CD4-positive, alpha-beta T cell treated with Interferon gamma for 1 hour (primary cell): ENCODE data around the gene IRF2.
"Not testable (repeated sequence)": the region's sequence is repeated elsewhere in the genome, so short reads cannot be mapped to it uniquely, and the experiment has no call there.

ENCODE experiments used
- DNase-seq: peaks from one replicate; pipeline ENCODE4 v3.0.0-alpha.2; 2020

The IRF2 gene

DNA sequence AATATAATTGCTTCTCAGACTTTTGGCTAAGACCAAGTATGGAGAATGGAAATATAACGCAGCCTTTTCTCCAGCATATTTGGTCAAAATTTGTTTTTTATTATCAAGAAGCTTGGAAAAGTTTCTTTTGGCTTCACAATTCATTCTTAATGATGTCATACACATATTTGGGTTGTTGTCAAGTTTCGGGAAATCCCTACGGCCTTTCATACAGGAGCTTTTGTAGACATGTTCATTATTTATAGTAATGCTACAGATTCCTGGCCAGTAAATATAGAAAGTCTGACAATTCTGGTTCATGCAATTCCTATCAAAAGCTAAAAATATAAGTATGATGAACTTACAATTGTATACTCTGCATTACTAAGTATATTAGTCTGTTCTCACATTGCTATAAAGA lies 112.9 kb downstream of the IRF2 start:
- no peak for DNase-seq

DNA sequence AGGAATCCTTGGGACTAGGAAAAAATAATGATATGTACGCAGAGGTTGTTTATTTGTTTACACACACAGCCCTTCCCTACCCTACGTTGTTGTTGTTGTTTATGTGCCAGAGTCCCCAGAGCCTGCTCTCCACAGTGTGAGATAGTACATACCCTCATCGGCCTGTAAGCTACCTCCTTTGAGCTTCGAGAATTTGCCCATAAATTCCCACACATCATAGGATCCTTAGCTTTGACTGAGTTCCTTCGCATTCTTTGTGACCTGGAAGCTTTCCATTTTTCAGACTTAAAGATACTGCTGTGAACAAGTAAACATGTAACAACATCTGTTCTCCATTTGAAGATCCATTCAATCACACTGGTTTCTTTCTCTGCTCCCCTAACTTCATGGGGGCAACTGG lies 114.5 kb downstream of the IRF2 start:
- no peak for DNase-seq

DNA sequence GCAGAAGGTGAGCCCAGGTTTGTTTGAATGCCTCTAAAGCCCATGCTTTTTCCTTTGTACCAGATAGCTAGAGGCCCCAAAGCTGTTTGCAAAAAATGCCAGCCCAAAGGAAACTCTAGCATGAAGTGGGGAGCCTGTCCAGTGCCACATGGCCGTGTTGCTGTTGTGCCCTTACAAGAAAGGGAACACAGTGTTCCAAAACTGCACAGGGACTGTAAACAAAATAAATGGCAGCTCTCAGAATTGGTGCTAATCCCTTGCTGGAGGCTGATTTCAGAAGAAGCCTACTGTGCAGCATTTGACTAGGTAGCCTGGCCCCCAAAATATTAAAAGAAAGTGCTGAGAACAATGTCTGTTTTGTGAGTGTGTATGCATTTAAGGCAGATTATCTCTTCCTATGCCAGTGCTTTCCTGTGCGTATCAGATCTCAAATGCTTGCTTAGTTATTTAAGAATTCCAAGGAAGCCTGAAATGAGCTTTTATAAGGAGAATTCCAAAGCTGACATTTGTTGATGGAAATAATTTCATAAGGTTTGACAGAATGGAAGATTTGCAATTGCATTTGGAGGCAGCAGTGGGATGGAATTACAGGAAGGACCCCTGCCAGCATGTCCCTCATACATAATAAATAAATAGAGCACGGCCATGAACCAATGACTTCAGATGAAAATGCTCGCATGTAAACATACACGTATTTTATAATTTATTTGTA lies 115.7 kb downstream of the IRF2 start:
- DNase-seq: no peak

DNA sequence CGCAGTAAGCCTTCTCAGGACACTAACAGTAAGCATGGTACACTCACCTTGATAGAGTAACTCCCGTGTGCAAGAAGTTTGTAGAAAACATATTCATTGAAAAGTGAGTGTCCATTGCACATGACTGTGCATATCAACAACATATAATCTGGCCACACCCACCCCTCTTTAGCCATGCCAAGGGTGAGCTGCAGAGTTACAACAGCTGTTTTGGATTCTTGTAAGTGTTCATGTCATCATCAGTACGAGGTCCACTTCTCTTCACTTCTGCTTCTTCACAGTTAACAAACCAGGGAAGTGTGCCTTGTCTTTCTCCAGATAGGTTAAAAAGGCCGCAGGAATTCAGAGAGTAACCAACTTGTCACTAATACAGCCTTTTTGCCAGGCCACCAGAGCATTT lies 116.6 kb downstream of the IRF2 start:
- DNase-seq: no peak

DNA sequence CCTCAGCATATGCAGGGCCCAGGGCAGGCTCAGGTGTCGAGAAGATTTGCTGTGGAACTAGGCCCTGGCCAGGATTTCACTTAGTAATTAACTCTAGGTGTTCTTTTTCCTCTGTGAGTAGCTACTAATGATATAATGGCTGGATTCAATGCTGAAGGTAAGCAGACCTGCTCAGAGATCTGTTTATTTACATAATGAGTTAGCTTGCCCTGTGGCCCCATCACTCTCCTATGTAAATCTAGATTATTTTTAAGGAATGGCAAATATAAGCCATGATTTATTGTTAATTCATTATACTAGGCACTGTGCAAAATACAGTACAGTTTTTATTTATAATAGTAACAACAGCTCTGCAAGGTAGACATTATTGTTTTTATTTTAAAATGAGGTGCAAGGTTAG lies 117.2 kb downstream of the IRF2 start:
- DNase-seq: no peak

DNA sequence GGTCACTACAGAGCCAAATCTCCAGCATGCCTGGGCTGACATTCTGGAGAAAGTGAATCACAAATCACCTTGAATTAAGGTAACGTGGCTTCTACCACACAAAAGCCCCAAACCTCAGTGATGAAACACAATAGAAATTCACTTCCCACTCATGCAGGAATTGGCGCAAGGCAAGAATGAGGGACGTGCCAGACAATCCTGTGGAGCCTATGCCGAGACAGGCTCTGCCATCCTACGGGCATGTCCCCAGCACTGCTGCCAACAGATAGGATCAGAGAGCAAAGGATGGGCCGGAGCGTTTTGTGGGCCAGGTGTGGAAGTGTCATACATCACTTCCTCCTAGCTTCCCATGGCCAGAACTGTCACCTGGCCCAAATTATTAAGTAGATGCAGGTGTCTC lies 118.0 kb downstream of the IRF2 start:
- no peak for DNase-seq

DNA sequence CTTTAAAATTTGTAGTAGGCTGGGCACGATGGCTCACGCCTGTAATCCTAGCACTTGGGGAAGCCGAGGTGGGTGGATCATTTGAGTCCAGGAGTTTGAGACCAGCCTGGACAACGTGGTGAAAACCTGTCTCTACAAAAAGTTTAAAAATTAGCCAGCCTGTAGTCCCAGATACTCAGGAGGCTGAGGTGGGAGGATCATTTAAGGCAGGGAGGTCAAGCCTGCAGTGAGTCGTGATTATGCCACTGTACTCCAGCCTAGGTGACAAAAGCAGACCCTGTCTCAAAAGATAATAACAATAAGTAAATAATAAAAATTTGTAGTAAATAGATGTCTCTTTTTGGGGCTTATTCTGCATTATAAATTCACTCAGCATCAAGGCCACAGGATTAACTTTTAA lies 118.5 kb downstream of the IRF2 start:
- DNase-seq: no peak

DNA sequence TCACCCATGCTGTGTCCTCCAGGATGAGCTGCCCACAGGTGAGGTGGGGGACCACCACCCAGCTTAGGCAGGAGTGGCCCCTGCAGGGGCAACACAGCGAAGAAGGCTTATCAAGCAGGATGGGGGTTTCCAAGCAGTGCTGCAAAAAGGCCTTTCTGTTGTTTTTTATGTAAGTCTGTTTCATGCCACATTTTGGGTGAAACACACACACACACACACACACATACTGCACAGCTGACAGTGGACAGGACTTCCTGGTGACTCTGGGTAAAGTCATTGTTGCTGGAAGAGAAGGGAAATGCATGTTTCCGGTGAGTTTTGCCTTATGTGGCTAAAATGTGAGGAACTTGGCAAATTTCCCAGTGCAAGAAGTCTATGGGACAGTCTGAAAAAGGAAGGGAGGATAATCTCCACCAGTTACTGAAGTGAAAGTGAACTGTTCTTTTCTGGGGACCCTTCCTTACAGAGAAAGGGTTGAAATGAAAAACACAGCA lies 119.2 kb downstream of the IRF2 start:
- peak; percentile 64 for DNase-seq

DNA sequence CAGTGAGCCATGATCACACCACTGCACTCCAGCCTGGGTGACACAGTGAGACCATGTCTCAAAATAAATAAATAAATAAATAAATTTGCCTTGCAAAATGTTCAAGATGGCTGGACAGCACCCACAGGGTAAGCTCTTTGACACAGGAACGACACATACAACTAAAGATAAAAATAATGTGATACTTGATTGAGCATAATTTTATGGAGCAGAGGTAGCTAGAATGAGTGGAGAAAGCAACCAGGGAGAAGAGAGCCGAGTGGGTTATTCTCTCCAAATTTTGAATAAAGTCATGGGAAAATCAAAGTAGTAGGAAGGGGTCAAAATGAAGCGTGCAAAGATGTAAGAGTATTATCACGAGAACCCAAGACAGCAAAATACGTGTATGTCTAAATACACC lies 121.5 kb downstream of the IRF2 start:
- DNase-seq: no peak

DNA sequence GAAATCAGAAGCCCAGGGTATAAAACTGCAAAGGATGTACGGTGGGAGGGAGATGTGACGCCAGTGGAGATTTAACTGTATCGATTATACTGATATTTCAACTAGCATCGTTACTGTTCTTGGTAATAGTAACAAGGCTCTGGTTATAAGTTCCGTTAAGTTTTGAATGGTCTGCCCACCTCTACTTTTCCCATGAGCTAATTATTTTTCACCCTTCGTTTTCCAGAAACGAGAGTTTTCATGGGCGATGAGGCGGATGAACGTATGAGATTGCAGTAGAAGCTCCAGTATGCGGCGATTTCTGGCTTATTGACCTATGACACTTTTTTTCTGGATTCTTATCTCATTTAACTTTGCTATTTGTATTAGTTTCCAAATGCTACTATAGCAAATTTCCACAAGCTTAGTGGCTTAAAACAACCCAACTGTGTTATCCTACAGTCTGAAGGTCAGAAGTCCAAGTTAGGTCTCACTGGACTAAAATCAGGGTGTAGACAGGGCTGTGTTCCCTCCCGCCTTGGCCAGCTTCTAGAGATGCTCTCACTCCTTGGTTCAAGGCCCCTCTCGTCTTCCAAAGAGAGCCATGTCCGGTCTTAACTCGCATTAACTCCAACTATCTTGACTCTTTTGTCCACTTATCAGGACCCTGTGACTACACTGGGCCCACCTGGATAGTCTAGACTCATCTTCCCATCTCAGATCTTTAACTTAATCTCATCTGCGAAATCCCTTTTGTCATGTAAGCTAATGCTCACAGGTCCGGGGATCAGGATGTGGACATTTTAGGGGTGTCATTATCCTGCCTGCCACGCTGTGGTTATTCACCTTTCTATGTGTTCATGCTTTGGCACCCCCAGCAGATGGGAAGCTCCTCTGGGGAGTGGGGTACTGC lies 122.5 kb downstream of the IRF2 start:
- DNase-seq: no peak

DNA sequence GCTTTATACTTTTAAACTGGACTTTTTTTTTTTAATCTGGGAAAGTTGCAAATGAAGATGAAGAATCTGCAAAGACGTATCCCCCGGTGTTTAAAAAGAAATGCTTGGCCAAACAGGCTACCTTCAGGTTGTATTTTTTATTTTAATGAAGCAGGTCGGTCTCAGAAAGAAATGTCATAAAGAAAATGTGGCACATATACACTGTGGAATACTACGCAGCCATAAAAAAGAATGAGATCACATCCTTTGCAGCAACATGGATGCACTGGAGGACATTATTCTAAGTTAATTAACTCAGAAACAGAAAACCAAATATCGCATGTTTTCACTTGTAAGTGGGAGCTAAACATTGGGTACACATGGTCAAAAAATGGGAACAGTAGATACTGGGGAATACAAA lies 123.4 kb downstream of the IRF2 start:
- DNase-seq: no peak

DNA sequence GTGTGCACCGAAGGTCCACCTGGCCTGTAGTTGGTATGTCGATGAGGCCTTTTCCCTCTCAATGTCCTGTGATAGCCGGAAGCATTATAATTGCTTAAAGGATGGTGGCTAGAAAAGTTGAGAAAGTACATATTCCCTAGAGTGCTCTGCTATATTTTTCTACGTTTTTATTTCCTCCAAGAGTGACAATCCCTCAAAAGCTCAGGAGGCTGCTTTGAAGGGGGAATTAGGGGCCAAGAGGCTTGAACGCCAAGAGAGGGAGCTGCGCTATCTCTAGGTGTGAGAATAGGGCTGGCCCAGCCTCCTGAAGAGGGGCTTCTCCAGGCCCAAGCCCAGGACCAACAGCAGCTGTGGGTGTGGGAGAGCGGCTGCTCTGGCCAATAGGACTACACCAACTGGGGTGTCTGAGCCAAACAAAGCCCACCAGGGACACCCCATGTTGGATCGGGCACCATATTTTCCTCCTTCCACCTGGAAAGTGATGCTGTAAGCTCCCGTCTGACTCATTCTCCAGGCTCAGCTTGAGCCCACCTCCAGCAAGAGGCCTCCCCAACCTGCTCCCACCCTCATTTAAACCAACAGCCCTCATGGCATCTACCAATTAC lies 124.0 kb downstream of the IRF2 start:
- no peak for DNase-seq

DNA sequence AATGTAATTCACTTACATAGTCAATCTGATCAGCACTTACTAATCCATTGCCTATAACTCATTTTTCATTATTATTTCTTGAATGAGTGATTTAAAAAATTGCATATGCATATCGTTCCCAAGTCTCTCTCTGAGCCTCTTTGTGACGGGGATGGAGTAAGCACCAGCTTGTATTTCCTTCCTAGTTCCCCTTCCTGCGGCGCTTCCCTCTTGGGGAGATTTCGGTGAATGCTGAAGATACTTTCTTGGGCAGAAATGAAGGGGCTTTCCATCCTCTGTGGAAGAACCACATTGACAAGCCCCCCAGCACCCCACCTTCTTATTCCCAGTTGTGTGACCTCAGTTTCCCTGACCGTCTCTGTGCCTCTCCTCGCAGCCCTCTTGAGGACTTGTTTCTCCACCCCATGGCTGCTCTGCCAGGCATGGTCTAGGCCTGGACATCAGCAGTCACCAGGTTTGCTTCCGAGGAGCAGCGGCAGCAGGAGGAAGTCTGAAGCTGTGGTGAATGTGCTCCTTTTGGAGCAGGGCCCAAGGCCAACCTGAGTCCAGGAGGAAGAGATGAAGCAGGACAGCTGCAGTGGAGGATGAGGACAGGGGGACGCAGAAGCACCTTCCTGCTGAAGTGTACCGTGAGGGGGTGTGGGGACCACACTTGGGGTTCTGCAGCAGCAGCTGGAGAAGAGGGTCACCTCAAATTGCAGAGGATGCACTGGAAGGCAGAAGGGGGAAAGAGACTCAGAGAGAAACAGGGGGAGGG lies 124.9 kb downstream of the IRF2 start:
- no peak for DNase-seq

DNA sequence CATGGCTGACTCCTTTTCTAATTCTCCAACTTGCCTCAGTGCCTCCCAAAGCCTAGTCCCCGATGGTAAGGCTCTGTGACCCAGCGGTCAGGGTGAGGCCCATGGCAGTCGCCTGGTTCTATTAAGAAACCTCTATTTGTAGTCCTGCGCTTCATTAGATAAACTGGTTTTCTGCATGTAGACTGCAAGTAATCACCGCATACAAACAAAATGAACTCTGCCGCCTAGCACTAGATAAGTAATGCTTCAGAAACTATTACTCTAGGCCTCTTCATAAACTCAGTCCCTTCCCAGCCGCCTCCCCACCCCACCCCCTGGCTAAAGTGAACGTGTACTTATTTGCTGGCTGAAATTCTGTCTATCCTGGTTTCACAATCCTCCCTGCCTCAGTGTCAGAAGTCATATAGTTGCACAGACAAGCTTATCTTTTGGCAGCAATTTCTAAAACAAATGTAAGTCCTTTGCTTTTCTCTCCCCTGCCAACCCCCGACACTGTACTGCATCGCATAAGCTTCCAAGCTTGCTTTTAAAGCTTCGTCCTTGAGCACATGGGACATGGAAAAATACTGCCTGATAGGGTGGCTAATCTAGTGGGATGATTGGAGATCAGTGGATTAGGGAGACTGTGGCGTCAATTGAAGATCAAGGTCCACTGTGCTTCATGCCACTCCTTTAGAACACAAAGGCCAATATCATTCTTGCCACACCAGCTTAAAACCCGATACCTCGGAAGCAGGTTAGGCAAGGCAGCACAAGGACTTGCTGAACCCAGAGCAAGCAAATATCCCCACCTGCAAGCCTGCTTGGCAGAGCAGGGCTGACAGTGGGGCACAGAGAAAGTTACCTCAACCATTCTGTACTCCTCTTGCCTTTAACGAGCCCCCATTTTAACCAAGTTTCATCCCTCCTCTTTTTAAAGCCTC lies 125.8 kb downstream of the IRF2 start:
- DNase-seq: no peak

DNA sequence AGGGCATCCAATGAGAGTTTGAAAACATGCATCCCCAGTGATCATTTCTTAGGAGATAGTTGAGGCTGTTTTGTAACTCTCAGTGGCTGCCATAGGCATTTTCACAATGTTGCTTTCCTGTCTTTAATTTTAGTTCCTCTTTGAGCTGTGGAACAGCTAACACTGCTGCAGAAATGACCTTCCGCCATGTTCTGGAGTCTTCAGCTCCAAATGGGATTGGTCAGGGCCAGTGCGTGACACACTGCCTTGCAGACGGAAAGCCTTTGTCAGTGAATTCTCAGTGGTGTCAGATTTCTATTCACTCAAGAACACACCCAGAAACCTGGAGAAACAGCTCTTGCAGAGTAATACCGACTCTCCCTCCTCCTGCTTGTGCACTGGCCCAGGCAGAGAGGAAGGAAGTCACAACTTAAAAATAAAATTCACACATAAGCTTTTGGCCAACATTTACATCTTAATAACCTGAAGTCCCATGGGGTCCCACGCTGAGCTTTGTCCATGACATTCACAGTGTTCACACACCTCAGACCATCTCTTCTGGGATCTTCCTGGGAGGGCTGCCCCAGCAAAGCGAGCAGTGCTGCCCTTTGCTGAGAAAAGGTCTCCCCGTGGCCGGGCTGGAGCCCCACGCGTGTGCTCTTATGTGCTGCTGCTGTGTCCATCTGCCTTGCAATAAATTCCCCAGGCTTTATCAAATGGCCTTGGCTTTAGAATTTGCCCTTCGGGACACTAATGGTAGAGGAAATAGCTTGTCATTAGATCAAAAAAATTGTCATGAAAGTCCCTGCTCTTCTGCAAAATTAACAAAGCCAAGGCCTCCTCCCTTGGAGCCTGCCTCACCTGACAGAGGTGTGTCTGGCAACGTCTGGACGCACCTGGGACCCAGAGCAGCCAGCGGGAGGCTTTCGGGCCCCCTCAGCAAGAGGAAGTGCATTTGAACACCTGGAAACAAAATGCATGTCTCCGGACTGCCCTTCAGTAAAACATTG lies 126.8 kb downstream of the IRF2 start:
- DNase-seq: peak; percentile 70

DNA sequence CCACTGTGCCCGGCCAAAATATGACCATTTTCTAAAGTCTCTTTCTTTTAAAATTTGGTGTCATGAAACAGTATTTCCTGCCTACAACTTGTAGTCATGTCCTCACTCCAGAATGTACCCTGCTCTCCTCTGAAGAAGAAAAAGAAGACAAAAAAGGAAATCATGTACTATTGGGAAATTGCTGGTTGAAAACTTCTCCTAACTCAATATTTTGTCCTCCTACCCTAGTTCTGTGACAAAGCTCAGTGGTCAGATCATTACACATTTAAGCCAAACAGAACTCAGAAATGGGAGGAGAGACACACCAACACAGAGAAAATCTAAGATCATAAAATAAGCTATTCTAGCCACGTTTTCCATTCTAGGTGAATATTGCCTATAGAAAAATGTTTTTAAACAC lies 127.7 kb downstream of the IRF2 start:
- DNase-seq: no peak

DNA sequence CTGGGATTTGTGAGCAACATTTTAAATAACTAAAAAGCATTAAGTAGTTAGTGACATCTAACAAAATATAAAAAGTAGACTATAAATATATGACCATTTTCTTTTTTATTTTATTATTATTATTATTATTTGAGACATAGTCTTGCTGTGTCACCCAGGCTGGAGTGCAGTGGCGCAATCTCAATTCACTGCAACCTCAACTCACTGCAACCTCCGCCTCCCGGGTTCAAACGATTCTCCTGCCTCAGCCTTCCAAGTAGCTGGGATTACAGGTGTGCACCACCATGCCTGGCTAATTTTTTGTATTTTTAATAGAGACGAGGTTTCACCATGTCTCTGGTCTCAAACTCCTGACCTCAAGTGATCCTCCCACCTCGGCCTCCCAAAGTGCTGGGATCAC lies 128.1 kb downstream of the IRF2 start:
- DNase-seq: not testable (repeated sequence)

DNA sequence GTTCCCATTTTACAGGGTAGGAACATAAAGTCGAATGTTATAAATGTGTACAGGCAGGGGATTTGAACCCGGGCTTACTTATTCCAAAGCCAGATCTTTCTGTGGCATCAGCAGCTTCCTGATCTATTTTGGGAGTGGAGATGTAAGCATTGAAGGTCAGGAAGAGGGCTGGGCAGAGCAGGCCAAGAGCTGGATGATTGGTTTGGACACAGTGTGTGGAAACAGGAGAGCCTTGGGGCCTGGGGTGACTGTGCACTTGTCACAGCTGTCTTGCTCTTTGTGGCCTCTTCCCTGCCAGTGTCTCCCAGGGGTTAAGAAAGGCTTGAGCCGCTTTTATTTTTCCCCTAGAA lies 128.8 kb downstream of the IRF2 start:
- DNase-seq: peak; percentile 47

DNA sequence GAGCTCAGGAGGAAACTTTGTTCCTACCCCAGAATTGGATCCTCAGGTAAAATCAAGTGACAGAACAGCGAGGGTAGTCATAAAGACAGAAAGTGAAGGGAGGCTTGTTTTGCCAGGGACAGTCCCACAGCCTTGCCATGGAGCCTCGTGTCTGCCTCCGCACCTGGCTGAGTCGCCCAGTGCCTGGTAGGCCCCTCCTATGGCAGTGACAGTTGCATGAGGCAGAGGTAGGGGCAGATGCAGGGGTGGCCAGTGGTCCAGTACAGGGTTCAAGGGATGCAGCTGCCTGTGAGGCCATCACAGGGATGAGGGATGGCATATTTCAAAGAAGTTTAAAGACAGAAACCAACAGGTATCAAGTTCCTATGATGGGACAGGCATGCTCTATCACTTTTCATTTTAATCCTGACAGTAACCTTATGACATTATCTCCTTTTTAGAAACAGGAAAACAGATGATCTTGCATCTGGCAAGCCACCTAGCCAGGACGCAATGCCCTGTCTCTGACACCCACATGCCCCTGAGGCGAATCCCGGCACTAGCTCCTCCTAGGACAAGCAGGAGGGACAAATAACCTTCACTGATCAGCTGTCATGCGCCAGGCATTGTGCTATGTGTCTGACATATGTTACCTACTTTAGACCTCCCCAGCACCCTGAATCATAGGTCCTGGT lies 129.3 kb downstream of the IRF2 start:
- DNase-seq: no peak

DNA sequence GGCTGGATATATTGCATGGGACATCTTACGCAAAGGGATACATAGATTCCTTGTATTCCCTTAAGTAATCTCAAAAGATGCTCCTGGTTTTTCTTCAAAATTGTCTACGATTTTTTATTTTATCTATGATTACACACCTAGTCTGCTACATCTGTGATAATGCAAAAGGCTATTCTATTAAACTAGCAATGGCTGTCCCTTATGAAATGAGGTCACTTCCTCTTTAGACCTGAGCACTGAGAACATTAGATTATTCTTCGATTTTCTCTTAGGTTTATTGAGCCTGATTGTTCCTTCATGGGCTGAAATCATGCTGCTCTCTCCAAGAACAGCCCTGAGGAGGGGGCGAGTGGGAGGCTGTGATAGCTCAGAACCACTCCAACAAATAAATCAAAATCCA lies 129.9 kb downstream of the IRF2 start:
- no peak for DNase-seq
